Activated naive CD4-positive, alpha-beta T cell treated with anti-CD3 and anti-CD28 coated beads, Interleukin-2, amount 50 U/mL, for 72 hours (primary cell): ENCODE data around the gene SAPCD1. TPM values are rescaled to one million over a fixed set of nuclear protein-coding genes. Genes with fewer than 3 reads are reported as not detected.

Source experiments
- ATAC-seq, 2 donors: fragments of 150-1000 bp; cut with Tn5 transposase; 2 replicates each; pipeline ENCODE4 v1.10.0; 2021; ENCODE audit warnings: mild to moderate bottlenecking in 2 of 2, moderate library complexity in 2 of 2
- DNase-seq, 2 donors: peaks; one replicate each; pipeline ENCODE4 v3.0.0; 2021 to 2022; ENCODE audit warnings: low spot score in 2 of 2
- H3K27ac Mint-ChIP-seq, 2 donors: one replicate each; pipeline ENCODE4 v1.8.0; 2022; ENCODE audit warnings: mild to moderate bottlenecking in 2 of 2, mixed read lengths in 2 of 2
- H3K36me3 Mint-ChIP-seq, 2 donors: one replicate each; pipeline ENCODE4 v1.8.0; 2022; ENCODE audit warnings: mixed read lengths in 2 of 2
- H3K9me3 Mint-ChIP-seq, 2 donors: one replicate each; pipeline ENCODE4 v1.8.0; 2022; ENCODE audit warnings: mixed read lengths in 2 of 2
- total RNA-seq, 2 donors: library from RNA; stranded (reverse); gene quantifications; one replicate each; pipeline ENCODE4 v1.2.3, GENCODE V29; 2022

SAPCD1 gene
- total RNA-seq, 2 donors from 2014 or later, result 13.3 to 21.3 TPM

DNA sequence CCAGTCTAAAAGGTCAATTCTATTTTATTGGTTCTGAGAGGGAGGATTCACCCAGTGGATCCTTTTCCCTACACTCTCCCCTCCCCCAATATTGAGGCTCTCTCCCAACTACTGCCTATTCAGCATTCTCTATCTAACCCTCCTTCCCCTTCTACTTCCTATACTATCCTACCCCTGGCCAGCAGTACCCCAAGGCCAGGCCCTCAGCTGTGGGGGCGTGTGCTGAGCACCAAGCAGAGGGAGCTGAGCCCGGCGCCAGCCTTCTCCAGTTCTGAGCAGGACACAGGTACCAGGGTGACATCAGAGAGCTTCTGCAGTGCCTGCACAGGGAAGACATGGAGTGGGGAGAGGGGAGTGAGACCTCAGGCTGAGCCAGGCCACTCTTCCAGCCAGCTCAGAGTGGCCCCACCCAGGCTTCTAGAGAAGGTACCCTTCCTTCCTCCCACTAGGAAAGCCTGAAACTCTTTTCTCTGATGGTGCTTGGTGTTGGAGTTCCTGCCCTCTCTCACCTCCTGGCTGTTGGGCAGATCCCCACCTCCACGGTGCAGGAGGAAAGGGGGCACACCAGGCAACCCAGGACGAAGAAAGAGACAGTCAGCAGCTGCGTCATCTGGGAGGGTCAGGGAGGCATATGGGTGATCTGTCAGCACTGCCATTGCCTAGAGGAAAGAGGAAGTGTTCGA lies 35.3 kb upstream of the SAPCD1 start:
- DNase-seq, result no peak
- Mint-ChIP-seq H3K9me3 (no peaks in the 10 kb centered on the region), H3K36me3 (peaks cover 13 to 19% of the 10 kb centered on the region in 2 donors), H3K27ac (peak overlapping the region in 1 of 2 donors; percentile 82)
- ATAC-seq, result peak; percentile 25 to 45

DNA sequence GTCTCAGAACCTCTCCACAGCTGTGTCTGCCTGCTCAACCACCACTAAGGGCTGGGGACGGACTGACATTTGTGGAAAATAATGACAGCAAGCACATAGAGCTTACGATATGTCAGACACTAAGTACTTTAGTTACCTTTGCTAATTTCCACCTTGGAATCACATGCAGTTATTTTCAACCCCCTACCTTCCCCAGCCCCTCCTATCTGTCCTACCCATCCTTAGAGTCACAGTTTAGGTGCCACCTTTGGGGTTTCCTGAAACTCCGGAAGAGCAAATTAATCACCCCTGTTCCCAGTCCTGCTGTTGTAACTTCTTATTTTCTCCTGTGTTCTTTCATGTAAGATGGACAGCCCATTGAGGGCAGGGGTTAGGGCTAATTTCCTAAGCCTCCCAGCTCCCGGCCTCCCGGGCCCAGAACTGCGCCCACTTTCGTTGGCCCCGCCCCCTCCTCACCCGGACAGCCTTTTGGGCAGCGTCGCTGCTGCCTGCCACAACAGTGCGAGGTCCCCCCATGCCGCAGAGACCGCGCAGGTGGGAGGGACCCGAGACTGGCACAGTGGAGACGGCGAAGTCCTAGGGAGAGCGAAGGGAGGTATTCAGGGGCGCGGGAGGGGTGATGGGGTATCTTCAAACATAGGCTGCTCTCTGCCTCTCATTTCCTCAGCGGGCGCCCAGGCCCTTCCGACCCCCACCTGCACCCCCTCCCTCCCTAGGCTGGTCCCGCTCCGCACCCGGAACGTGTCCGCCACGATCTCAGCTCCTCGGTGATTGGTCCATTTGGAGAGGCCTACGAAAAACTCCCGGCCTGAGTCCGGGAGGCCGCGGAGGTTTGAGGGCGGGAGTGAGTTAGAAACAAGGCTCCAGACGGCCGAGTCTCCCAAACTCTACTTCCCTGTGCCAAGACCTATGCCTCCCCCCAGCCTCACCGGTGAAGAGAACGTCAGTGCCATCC lies 34.5 kb upstream of the SAPCD1 start:
- no peak for DNase-seq
- peaks cover 14 to 22% of the 10 kb centered on the region in 2 donors for H3K36me3 Mint-ChIP-seq
- ATAC-seq, result peak in 1 of 2 donors; percentile 15
- H3K9me3 Mint-ChIP-seq, result no peaks in the 10 kb centered on the region
- peak overlapping the region in 1 of 2 donors; percentile 82 for H3K27ac Mint-ChIP-seq

DNA sequence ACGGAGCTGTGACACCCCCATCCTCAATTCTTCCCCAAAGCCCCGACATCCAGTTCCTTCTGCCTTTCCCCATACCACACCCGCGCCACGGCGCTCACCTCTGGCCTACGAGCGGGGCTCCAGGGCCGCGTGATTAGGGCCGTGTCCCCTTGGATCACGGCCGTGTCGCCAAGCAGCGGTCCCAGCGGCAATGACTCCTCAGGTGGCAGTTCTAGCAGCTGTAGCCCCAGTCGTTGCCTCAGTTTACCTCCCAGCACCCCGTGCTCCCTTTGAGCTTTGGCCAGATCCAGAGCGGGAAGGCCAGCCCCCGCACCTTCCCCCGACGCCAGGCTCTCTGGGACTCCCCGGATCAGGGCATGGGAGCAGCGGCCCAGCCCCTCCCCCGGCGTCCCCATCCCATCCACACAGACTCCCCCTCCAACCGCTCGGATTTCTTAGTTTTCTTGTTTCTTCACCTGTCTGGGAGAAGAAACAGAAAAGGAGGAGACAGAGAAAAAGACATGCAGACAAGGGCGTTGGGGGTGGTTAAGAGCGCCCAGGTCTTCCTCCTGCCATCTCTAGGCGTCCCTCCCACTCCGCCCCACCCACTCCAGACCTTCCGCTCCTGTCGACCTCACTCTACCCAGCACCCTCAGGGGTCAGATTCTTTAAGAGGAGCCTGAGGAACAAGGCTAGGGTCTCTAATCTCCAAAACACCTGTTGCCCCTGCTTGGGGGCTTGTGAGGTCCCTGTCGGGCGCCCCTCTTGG lies 33.5 kb upstream of the SAPCD1 start, which contains the start of gene DDAH2:
Gene DDAH2, minus strand, starts transcription at position 533 of the 748 bp plus-strand sequence. Its CDS starts 138 bp downstream, at position 395.
- peak in 1 of 2 donors; percentile 33 for ATAC-seq
- Mint-ChIP-seq H3K9me3 (no peaks in the 10 kb centered on the region), H3K27ac (peak within 1 kb of the TSS; percentile 9 to 82), H3K36me3 (peaks cover 23 to 32% of the 10 kb centered on the region in 2 donors)
- DNase-seq, result no peak

DNA sequence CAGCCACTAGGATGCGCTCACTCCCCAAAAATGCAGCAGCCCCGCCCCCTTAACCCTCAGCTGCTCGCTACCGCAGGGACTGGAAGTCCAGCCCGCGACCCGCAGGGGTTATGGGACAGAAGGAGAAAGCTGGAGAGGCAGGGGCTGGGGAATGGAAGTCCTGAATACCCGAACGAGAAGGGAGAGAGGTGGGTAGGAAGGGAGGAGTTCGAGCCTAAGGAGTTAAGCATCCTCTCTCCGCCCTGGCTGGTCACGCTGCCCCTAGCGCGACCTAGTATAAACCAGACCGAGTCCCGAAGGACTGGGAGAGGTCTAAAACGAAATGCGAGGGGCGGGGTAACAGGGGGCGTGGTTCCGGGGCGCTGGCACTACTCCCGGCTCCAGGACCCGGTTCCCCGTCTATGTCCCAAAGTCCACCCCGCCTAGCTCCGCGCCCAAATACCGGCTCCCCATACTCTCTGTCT lies 32.9 kb upstream of the SAPCD1 start:
- no peaks in the 10 kb centered on the region for H3K9me3 Mint-ChIP-seq
- peaks cover 29 to 37% of the 10 kb centered on the region in 2 donors for H3K36me3 Mint-ChIP-seq
- ATAC-seq (peak; percentile 50 to 71), DNase-seq (peak; percentile 76 to 77)
- peak overlapping the region; percentile 9 to 77 for H3K27ac Mint-ChIP-seq

DNA sequence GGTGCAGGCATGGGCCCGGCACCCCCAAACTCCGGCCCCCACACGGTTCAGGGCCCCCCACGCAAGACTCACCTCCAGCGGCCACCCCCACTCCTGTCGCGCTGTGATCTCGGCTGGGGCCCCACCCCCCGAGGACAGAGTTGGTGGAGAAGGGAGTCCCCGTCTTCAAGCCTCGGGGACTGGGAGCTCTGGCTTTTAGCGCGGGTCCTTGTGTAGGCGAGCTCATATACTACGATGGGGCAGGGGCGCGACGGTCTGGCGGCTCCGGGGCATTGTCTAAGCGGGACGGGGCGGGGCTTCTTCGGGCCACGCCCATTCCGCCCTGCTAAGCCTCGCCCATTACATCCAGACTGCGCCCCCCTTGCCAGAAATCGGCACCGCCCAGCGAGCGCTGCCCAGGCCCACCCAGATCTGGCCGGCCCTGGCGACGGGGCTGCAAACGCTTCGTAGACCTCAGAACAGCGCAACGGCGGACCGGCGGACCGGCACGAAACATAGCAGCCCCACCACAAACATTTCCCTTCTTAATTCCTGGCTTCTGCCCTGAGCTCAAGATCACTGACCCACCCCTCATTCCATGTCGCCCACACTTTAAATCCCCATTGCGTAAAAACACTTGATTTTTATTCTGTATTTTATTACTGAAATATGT lies 32.4 kb upstream of the SAPCD1 start:
- peak in 1 of 2 donors; percentile 73 for DNase-seq
- peak overlapping the region; percentile 3 to 77 for H3K27ac Mint-ChIP-seq
- peak; percentile 21 to 64 for ATAC-seq
- no peaks in the 10 kb centered on the region for H3K9me3 Mint-ChIP-seq
- peaks cover 35 to 43% of the 10 kb centered on the region in 2 donors for H3K36me3 Mint-ChIP-seq

DNA sequence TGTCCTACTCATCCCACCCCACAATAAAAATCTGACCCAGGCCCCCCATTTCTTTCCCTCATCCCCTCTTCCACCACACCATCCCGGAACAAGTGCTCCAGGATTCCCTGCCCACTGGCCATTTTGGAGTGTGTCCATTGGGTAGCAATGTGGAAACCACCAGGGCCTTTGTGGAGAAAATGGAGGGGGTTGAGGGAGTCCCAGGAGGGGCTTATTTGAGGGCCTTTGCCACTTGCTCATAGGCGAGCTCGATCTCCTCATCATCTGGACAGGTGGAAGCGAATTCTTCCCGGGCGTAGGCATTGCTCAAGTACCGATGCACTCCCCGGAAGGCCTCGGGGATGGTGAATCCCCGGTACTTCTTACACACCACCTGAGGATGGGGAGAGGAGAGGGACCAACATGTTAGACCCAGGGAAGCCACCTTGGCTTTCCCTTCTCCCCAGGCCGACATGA lies 31.8 kb upstream of the SAPCD1 start:
- ATAC-seq (no peak), DNase-seq (no peak)
- peaks cover 40 to 48% of the 10 kb centered on the region in 2 donors for H3K36me3 Mint-ChIP-seq
- peak overlapping the region in 1 of 2 donors; percentile 3 for H3K27ac Mint-ChIP-seq
- no peaks in the 10 kb centered on the region for H3K9me3 Mint-ChIP-seq

DNA sequence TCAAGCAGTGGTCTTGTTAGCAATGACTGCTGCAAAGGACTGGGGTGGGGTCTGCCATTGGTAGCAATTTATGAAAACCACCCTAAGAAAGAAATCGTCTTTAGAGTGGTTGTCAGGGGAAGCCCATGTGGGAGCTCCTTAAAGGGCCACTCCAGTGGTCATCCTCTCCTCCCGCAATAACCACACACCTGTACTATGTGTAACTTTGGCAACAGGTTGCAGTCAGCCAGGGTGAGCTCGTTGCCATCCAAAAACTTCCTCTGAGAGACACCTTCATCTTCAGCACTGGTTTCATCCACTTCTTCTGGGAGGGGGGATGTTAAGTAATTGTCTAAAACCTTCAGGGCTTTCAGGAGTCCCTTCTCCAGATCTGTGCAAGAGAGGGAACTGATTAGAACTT lies 30.4 kb upstream of the SAPCD1 start:
- Mint-ChIP-seq H3K9me3 (no peaks in the 10 kb centered on the region), H3K36me3 (peaks cover 53 to 56% of the 10 kb centered on the region in 2 donors), H3K27ac (no peak overlapping the region)
- ATAC-seq (no peak), DNase-seq (no peak)

DNA sequence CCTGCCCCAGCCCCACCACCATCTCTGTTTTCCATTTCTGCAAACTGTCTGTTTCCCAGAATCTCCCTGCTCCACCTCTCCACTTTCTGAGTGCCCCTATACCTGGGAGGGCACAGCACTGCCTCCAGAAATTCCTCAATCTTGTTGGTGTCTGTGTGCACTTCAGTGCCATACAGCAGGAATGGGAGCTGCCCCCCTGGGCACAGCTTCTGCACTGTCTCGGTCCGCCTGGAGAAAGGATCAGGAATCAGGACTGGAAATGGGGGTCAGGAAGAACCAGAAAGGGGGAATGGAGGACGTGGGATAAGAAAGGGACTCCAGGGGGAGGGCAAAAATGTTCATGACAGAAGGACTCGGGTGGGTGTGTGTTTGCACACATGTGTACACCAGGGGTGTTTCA lies 28.7 kb upstream of the SAPCD1 start:
- no peak for ATAC-seq
- Mint-ChIP-seq H3K9me3 (no peaks in the 10 kb centered on the region), H3K27ac (peak overlapping the region; percentile 79 to 95), H3K36me3 (peaks cover 53 to 56% of the 10 kb centered on the region in 2 donors)
- DNase-seq, result no peak

DNA sequence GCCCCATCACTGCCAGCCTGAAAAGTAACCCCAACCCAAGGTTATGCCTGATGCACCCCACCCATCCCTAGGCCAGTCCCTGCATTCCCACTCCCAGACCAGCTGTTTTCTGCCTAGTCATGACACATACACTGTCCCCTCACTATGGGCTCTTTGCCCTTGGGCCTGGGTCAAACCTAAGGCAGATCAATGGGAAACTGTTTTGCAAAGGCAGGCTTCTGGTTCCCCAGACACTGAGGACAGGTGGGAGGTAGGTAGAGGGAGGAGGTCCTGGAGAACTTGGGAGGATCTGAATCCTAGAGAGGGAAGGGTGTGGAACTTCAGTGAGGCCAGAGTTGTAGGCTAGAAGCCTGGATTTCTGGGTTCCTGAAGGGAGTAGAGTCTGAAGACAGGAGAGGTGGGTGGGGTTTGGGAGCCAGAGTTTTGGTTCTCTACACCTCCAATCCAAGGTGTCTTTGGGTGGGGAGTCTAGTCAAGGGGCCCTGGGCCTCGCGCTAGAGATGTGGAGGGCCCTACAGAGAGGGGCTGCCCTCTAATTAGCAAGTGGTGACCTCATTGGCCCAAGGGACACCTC lies 28.1 kb upstream of the SAPCD1 start:
- DNase-seq, result no peak
- Mint-ChIP-seq H3K9me3 (no peaks in the 10 kb centered on the region), H3K36me3 (peaks cover 53 to 56% of the 10 kb centered on the region in 2 donors), H3K27ac (peak overlapping the region; percentile 95 to 97)
- no peak for ATAC-seq

DNA sequence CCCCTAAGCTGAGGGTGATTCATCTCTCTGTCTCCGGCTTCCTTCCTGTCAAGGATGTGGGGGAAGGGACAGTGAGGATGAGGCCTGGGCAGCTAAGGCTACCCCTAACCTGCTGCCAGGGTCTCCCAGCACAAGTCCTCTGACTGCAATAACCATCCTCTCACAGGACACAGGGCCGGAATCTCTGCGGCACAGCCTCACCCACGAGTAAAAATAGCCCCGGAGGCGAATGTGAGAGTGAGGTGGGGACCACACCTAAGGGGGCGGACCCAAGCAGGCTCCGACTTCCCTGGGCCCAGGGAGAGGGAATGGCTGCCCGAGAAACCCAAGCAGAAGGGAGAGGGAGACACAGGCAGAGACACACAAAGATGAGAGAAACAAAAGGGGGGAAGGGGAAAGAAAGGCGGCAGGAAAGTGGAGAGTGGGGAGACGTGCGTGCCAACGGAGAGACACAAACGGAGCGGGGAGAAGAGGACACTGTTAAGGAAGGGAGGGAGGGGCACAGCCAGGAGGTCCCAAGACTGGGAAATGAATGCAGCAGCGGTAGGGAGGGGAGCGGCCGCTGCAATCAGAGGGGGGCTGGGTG lies 27.5 kb upstream of the SAPCD1 start:
- H3K36me3 Mint-ChIP-seq, result peaks cover 56 to 60% of the 10 kb centered on the region in 2 donors
- DNase-seq (peak; percentile 55 to 80), ATAC-seq (peak; percentile 42 to 53)
- no peaks in the 10 kb centered on the region for H3K9me3 Mint-ChIP-seq
- H3K27ac Mint-ChIP-seq, result peak overlapping the region; percentile 95 to 97

DNA sequence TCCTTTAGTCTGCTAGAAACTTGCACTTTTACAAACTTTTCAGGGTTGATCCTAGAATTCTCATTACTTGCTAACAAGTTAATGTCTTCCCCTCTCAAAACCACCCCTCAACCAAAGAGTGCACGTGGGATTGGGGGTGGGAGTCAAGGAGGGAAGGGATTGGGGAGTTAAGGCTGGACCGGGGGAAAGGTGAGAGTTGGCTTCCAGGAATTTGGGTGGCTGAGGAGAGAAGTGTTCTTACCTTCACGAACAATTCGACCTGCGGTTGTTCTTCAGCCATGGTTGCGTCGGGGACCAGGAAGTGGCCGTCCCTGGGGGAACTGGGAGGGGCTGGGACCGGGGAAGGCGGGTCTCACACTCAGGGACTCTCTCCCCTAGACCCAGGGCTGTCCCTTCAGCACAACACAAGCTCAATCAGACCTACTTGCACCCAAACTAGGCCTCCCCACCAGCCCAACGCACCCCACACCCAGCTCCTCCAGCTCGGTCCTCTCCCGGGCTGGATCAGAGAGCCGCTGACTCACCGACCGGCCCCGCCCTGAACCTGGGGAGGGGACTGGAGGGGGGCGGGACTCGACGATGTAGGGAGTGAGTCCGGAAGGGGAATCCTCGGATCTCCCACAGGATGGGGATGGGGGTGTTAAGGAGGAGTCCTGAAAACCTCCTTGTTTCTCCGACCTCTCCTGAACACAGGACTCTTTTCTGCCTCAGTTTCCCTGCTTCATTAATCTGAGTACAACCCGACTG lies 26.3 kb upstream of the SAPCD1 start, which contains the start of gene CLIC1:
Gene CLIC1, minus strand, starts transcription at position 510 of the 747 bp plus-strand sequence. Its CDS starts 230 bp downstream, at position 280.
- DNase-seq (peak; percentile 83 to 92), ATAC-seq (peak; percentile 54 to 69)
- H3K9me3 Mint-ChIP-seq, result no peaks in the 10 kb centered on the region
- peaks cover 54 to 62% of the 10 kb centered on the region in 2 donors for H3K36me3 Mint-ChIP-seq
- peak within 1 kb of the TSS; percentile 95 to 97 for H3K27ac Mint-ChIP-seq

DNA sequence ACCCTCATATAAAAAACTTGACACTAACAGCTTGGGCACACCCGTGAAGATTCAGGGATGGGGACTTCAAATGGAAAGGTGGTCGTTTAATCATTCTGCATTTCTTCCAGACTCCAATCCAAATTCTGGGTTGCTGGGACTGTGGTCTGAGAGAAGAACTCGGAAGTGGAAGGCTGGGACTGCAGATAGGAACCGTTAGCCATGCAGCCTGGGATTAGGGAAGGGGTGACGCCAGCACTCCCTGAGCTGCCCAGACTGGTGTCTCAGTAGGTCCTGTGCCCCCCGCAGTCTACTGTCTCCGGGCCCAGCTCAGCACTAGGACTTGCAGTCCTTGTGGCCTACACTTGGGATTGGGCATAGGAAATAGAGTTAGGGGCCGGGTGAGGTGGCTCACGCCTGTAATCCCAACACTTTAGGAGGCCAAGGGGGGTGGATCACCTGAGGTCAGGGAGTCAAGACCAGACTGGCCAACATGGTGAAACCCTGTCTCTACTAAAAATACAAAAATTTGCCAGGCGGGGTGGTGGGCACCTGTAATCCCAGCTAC lies 25.6 kb upstream of the SAPCD1 start:
- H3K9me3 Mint-ChIP-seq, result no peaks in the 10 kb centered on the region
- ATAC-seq (no peak), DNase-seq (no peak)
- peaks cover 55 to 64% of the 10 kb centered on the region in 2 donors for H3K36me3 Mint-ChIP-seq
- peak overlapping the region; percentile 88 to 95 for H3K27ac Mint-ChIP-seq

DNA sequence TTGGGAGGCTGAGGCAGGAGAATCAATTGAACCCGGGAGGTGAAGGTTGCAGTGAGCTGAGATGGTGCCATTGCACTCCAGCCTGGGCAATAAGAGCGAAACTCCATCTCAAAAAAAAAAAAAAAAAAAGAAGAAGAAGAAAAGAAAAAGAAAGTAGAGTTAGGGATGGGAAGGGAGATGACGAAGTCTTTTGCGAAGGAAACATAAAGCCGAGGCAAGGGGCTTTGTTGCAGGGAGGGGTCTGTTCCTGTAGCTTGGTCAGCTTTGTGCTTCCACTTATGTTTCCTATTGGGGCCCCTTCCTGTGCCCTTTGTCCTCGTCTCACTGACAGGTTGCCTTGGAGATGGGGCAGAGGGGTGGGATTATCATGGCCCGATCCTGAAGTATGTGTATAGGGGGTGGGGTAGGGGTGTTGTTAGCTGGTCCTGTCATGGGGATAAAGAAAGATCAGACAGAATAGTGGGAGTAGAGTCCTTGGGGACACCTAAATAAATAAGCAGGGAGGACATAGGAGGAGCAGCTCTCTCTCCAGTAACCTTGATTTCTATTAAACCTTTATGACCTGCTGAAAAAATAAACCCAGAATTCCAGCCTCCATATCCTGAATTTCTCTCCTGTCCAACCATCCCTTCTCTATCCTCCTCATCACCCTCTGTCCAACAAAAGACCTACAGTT lies 25.0 kb upstream of the SAPCD1 start:
- ATAC-seq (no peak), DNase-seq (no peak)
- H3K9me3 Mint-ChIP-seq, result no peaks in the 10 kb centered on the region
- H3K27ac Mint-ChIP-seq, result peak overlapping the region; percentile 82 to 95
- H3K36me3 Mint-ChIP-seq, result peaks cover 56 to 62% of the 10 kb centered on the region in 2 donors
